ENCODE data around the gene CAPN13.

GRCh38 chr2:30710461-30710860 is 96.8 kb downstream of the CAPN13 start:
- TF ChIP-seq EP300 (IDR thresholded peaks at IDR 0.05), result no peak
- TF ChIP-seq CTCF (IDR thresholded peaks at IDR 0.05), result no peak
- no peak for TF ChIP-seq POLR2A (IDR thresholded peaks at IDR 0.05)

All from stomach (tissue), 4 donors.